ENCODE results near the gene FAF2. TPM values are rescaled to one million over a fixed set of nuclear protein-coding genes. Genes with fewer than 3 reads are reported as not detected.
A peak's percentile ranks its signal among the peaks of the same experiment; 100 is the strongest.

The FAF2 gene
- total and polyA plus RNA-seq, 12 donors: 21.2 to 68.2 (median 40.6) TPM

- Histone ChIP-seq H3K4me3 (no peak overlapping the region), H3K9me3 (replicated peaks in 1 of 3) (no peaks in the 10 kb centered on the region), H3K27me3 (no peaks in the 10 kb centered on the region), H3K4me1 (replicated peaks in 1 of 2) (peaks cover 20 to 44% of the 10 kb centered on the region in 2 donors), H3K36me3 (replicated peaks in 1 of 2) (no peaks in the 10 kb centered on the region), H3K27ac (peak overlapping the region in 3 of 5 donors; percentile 2 to 98 (median 11))
- intact Hi-C loops (cut with DNase I): loop anchor here in 1 of 2 donors (5.0 kb wide), 1 partner anchor 122 kb away; the partner anchor contains the start of gene CLTB
- DNase-seq: peak in 3 of 7 donors; percentile 66 to 74 (median 73)
- WGBS, 4 donors: 20 to 36% (median 28%) methylated on average over 5 of the region's 5 CpGs
- TF ChIP-seq, protein P1, sequence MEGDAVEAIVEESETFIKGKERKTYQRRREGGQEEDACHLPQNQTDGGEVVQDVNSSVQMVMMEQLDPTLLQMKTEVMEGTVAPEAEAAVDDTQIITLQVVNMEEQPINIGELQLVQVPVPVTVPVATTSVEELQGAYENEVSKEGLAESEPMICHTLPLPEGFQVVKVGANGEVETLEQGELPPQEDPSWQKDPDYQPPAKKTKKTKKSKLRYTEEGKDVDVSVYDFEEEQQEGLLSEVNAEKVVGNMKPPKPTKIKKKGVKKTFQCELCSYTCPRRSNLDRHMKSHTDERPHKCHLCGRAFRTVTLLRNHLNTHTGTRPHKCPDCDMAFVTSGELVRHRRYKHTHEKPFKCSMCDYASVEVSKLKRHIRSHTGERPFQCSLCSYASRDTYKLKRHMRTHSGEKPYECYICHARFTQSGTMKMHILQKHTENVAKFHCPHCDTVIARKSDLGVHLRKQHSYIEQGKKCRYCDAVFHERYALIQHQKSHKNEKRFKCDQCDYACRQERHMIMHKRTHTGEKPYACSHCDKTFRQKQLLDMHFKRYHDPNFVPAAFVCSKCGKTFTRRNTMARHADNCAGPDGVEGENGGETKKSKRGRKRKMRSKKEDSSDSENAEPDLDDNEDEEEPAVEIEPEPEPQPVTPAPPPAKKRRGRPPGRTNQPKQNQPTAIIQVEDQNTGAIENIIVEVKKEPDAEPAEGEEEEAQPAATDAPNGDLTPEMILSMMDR (IDR thresholded peaks at IDR 0.05): no peak
- peak in 1 of 2 donors; percentile 28 for TF ChIP-seq POLR2A (IDR thresholded peaks at IDR 0.05)
These were observed 90.8 kb downstream of the FAF2 start for GRCh38 chr5:176538989-176539384.

GRCh38 chr5:176540476-176540899 lies 92.3 kb downstream of the FAF2 start:
- H3K4me3 ChIP-seq: no peak overlapping the region
- intact Hi-C loops (cut with DNase I): no loop called here
- H3K27ac ChIP-seq: no peak overlapping the region
- DNase-seq: no peak
- H3K4me1 ChIP-seq (replicated peaks in 1 of 2): peaks cover 5 to 29% of the 10 kb centered on the region in 2 donors
- no peaks in the 10 kb centered on the region for H3K27me3 ChIP-seq
- TF ChIP-seq POLR2A (IDR thresholded peaks at IDR 0.05): no peak
- TF ChIP-seq, protein P1 (IDR thresholded peaks at IDR 0.05): no peak
- no peaks in the 10 kb centered on the region for H3K9me3 ChIP-seq (replicated peaks in 1 of 3)
- 89 to 97% (median 94%) methylated on average over 5 to 8 of the region's 8 CpGs for WGBS, 4 donors
- H3K36me3 ChIP-seq (replicated peaks in 1 of 2): no peaks in the 10 kb centered on the region

DNA sequence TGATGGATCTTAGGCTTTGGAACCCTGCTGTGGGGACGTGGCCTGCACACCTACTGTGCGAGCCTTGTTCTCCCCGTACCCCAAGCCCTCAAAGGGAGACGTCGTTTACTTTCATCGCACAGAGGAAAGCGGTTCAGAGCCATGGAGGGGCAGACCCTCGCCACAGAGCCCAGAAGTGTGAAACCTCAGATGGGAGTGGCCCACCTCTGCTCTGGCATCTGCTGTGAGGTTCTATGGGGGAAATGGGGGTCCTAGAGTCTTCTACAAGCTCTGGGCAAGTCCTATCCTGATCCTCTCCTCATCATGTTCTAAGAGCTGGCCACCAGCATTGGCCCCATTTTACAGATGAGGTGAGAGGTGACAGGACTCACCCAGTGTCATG lies 92.8 kb downstream of the FAF2 start:
- Histone ChIP-seq H3K4me3 (no peak overlapping the region), H3K27ac (no peak overlapping the region), H3K9me3 (replicated peaks in 1 of 3) (no peaks in the 10 kb centered on the region), H3K27me3 (no peaks in the 10 kb centered on the region), H3K4me1 (replicated peaks in 1 of 2) (peaks cover 4 to 24% of the 10 kb centered on the region in 2 donors), H3K36me3 (replicated peaks in 1 of 2) (no peaks in the 10 kb centered on the region)
- 81 to 95% (median 87%) methylated on average over 8 of the region's 8 CpGs for WGBS, 4 donors
- intact Hi-C loops (cut with DNase I): no loop called here
- TF ChIP-seq, protein P1 (IDR thresholded peaks at IDR 0.05): no peak
- TF ChIP-seq POLR2A (IDR thresholded peaks at IDR 0.05): no peak
- no peak for DNase-seq

DNA sequence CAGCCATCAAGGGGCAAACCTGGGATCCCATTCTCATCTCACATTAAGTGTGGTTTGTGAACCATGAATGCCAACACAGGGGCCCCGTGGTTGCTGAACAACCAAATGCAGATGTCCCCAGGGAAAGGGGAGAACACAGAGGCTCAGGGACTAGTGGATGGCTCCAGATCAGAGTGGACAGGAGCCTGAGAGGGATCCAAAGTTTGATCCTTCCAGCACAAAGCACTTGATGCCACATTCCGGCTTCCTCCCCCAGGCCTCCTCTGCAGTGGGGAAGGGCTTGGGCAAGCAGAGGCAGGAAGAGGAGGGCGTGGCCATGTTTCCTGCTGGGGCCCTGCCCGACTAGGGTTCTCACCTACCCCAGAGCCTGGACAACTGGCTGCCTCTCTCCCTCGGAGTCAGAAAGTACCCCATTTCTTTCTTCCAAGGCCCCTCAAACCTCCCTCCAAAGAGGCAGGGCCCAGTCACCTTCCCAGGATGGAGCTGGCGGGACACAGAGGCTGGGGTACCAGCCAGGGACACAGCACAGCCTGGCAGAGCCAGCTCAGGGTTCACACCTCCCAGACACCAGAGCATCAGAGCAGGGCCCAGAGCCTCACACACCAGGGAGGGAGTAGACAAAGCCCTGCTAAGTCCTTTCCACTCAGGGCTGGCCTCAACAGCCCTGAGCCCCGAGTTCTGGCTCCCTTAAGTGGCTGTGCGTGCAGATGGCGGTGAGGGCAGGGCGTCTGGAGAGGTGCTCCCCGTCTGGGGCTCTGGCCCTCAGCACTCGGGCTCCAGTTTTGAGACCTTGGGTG lies 93.4 kb downstream of the FAF2 start:
- Histone ChIP-seq H3K4me3 (no peak overlapping the region), H3K27me3 (no peaks in the 10 kb centered on the region), H3K27ac (peak overlapping the region in 2 of 5 donors; percentile 17 to 44), H3K36me3 (replicated peaks in 1 of 2) (no peaks in the 10 kb centered on the region), H3K9me3 (replicated peaks in 1 of 3) (no peaks in the 10 kb centered on the region), H3K4me1 (replicated peaks in 1 of 2) (peaks cover 4 to 21% of the 10 kb centered on the region in 2 donors)
- 57 to 72% (median 68%) methylated on average over 6 to 12 of the region's 12 CpGs for WGBS, 4 donors
- intact Hi-C loops (cut with DNase I): no loop called here
- TF ChIP-seq, protein P1 (IDR thresholded peaks at IDR 0.05): no peak
- no peak for TF ChIP-seq POLR2A (IDR thresholded peaks at IDR 0.05)
- peak in 3 of 7 donors; percentile 43 to 72 (median 51) for DNase-seq

Data from adrenal gland (tissue), 12 donors.